HEK293 (cell line): ENCODE data around the gene DNAJC13.

ENCODE experiments used
- CTCF ChIA-PET: fragments of 350-600 bp; formaldehyde crosslinking; extraction: SDS; loops from one replicate; lab custom pipeline; 2021; ENCODE audit warnings: antibody characterized with exemption; lab: Yijun Ruan, JAX
- POLR2A ChIA-PET: fragments of 300-600 bp; formaldehyde crosslinking; extraction: SDS; loops from one replicate; lab custom pipeline; 2020; ENCODE audit warnings: antibody characterized with exemption, inconsistent platforms; lab: Yijun Ruan, JAX
- H3K27ac ChIP-seq: fragments of 200-500 bp; sonication (Bioruptor generic); 2 replicates; pipeline ENCODE4 v1.5.1; 2014; ENCODE audit warnings: low read depth, low read length, control low read depth, inconsistent platforms; ENCODE audit errors: extremely low read depth
- H3K36me3 ChIP-seq, 2 experiments: fragments of 200-500 bp in 1 of 2; sonication (Bioruptor generic) in 1 of 2; 1 replicate in 1 of 2; 2 replicates in 1 of 2; pipeline ENCODE4 v1.5.1; 2014 to 2017; ENCODE audit warnings: inconsistent platforms in 2 of 2, low read length in 2 of 2; ENCODE audit not compliant: control insufficient read depth in 2 of 2, insufficient read depth in 1 of 2
- H3K4me1 ChIP-seq: fragments of 200-500 bp; sonication (Bioruptor generic); 2 replicates; pipeline ENCODE4 v1.5.1; 2014; ENCODE audit warnings: mild to moderate bottlenecking, low read length, inconsistent platforms; ENCODE audit not compliant: control insufficient read depth, insufficient read depth
- H3K4me3 ChIP-seq: 2 replicates; pipeline ENCODE4 v1.5.1; 2011; ENCODE audit warnings: low read depth, mild to moderate bottlenecking, control low read depth, low read length, moderate library complexity
- H3K9me3 ChIP-seq: fragments of 200-500 bp; sonication (Bioruptor generic); 2 replicates; pipeline ENCODE4 v1.5.1; 2014; ENCODE audit warnings: low read depth, low read length, inconsistent platforms; ENCODE audit not compliant: control insufficient read depth, insufficient read depth
- BCL6B ChIP-seq: fragments of 450-650 bp; formaldehyde crosslinking; IDR thresholded peaks from 2 replicates; pipeline ENCODE4 v1.5.1; 2017; ENCODE audit warnings: missing biosample characterization, missing genetic modification characterization
- GFI1B ChIP-seq: fragments of 450-650 bp; formaldehyde crosslinking; IDR thresholded peaks from 2 replicates; pipeline ENCODE4 v1.5.1; 2016; ENCODE audit warnings: missing biosample characterization, missing genetic modification characterization
- GLI4 ChIP-seq: fragments of 450-650 bp; formaldehyde crosslinking; IDR thresholded peaks from 2 replicates; pipeline ENCODE4 v1.5.1; 2016; ENCODE audit warnings: missing biosample characterization, missing genetic modification characterization
- HOXC10 ChIP-seq: sonication (generic); formaldehyde crosslinking; IDR thresholded peaks from 2 replicates; pipeline ENCODE4 v1.8.1; 2023; ENCODE audit warnings: mild to moderate bottlenecking, missing genetic modification reagents
- PBX3 ChIP-seq: sonication (generic); formaldehyde crosslinking; IDR thresholded peaks from 2 replicates; pipeline ENCODE4 v1.8.1; 2022; ENCODE audit warnings: mild to moderate bottlenecking, moderate library complexity, missing genetic modification reagents
- ZBTB17 ChIP-seq: fragments of 450-650 bp; formaldehyde crosslinking; IDR thresholded peaks from 2 replicates; pipeline ENCODE4 v1.5.1; 2016; ENCODE audit warnings: missing biosample characterization, missing genetic modification characterization
- ZBTB44 ChIP-seq: fragments of 450-650 bp; IDR thresholded peaks from 2 replicates; pipeline ENCODE4 v1.5.1; 2018; ENCODE audit warnings: missing biosample characterization, mild to moderate bottlenecking, missing genetic modification characterization
- ZBTB48 ChIP-seq: fragments of 450-650 bp; formaldehyde crosslinking; IDR thresholded peaks from 2 replicates; pipeline ENCODE4 v1.5.1; 2016; ENCODE audit warnings: missing biosample characterization, missing genetic modification characterization
- ZFP37 ChIP-seq: fragments of 450-650 bp; formaldehyde crosslinking; IDR thresholded peaks from 2 replicates; pipeline ENCODE4 v1.5.1; 2016; ENCODE audit warnings: missing biosample characterization, missing genetic modification characterization
- ZNF19 ChIP-seq: fragments of 450-650 bp; formaldehyde crosslinking; IDR thresholded peaks from 2 replicates; pipeline ENCODE4; 2016; ENCODE audit warnings: missing biosample characterization, missing genetic modification characterization, low read depth
- ZNF335 ChIP-seq: fragments of 450-650 bp; formaldehyde crosslinking; conservative IDR thresholded peaks from 2 replicates; pipeline ENCODE4 v1.5.1; 2016; ENCODE audit warnings: missing biosample characterization, missing genetic modification characterization
- ZNF544 ChIP-seq: fragments of 450-650 bp; formaldehyde crosslinking; IDR thresholded peaks from 2 replicates; pipeline ENCODE4 v1.5.0; 2017; ENCODE audit warnings: missing biosample characterization, missing genetic modification characterization
- ZNF561 ChIP-seq: fragments of 450-650 bp; IDR thresholded peaks from 2 replicates; pipeline ENCODE4 v1.5.1; 2018; ENCODE audit warnings: missing biosample characterization, missing genetic modification characterization, borderline replicate concordance
- ZNF660 ChIP-seq: fragments of 450-650 bp; IDR thresholded peaks from 2 replicates; pipeline ENCODE4 v1.5.1; 2018; ENCODE audit warnings: missing biosample characterization, mild to moderate bottlenecking, missing genetic modification characterization
- ZXDB ChIP-seq: fragments of 450-650 bp; formaldehyde crosslinking; IDR thresholded peaks from 2 replicates; pipeline ENCODE4 v1.5.1; 2016; ENCODE audit warnings: missing biosample characterization, missing genetic modification characterization
- TF ChIP-seq, protein P1 (sequence below): fragments of 450-650 bp; formaldehyde crosslinking; IDR thresholded peaks from 2 replicates; pipeline ENCODE4 v1.5.1; 2016; ENCODE audit warnings: missing biosample characterization, missing genetic modification characterization, low read depth
- TF ChIP-seq, protein P2 (sequence below): fragments of 450-650 bp; formaldehyde crosslinking; IDR thresholded peaks from 2 replicates; pipeline ENCODE4 v1.5.1; 2016; ENCODE audit warnings: missing biosample characterization, missing genetic modification characterization
- TF ChIP-seq, protein P3 (sequence below): fragments of 450-650 bp; formaldehyde crosslinking; IDR thresholded peaks from 2 replicates; pipeline ENCODE4 v1.5.1; 2016; ENCODE audit warnings: missing biosample characterization, missing genetic modification characterization
- TF ChIP-seq, protein P4 (sequence below): fragments of 450-650 bp; formaldehyde crosslinking; IDR thresholded peaks from 2 replicates; pipeline ENCODE4 v1.5.1; 2016; ENCODE audit warnings: missing biosample characterization, missing genetic modification characterization
- TF ChIP-seq, protein P5 (sequence below): fragments of 450-650 bp; formaldehyde crosslinking; IDR thresholded peaks from 2 replicates; pipeline ENCODE4 v1.5.1; 2016; ENCODE audit warnings: missing biosample characterization, missing genetic modification characterization

Gene DNAJC13

GRCh38 chr3:132587401-132587800 lies 170.1 kb downstream of the DNAJC13 start:
- H3K27ac ChIP-seq = no peak overlapping the region
- H3K4me3 ChIP-seq = no peak overlapping the region
- POLR2A ChIA-PET = no interaction called here
- no peaks in the 10 kb centered on the region for H3K4me1 ChIP-seq
- H3K9me3 ChIP-seq = no peaks in the 10 kb centered on the region
- CTCF ChIA-PET = no interaction called here
- H3K36me3 ChIP-seq = no peaks in the 10 kb centered on the region
- TF ChIP-seq HOXC10 (CRISPR knock-in tag) (no peak), ZBTB48 (tag by site-specific recombination) (no peak), ZXDB (tag by site-specific recombination) (no peak), ZBTB17 (tag by site-specific recombination) (no peak), ZFP37 (tag by site-specific recombination) (no peak), ZNF561 (tag by site-specific recombination) (no peak), ZNF335 (no peak), GFI1B (tag by site-specific recombination) (no peak), ZNF660 (no peak), ZNF544 (no peak), GLI4 (tag by site-specific recombination) (no peak), ZNF19 (tag by site-specific recombination) (no peak), PBX3 (no peak), BCL6B (tag by site-specific recombination) (no peak), ZBTB44 (tag by site-specific recombination) (no peak)
- TF ChIP-seq, protein P1, sequence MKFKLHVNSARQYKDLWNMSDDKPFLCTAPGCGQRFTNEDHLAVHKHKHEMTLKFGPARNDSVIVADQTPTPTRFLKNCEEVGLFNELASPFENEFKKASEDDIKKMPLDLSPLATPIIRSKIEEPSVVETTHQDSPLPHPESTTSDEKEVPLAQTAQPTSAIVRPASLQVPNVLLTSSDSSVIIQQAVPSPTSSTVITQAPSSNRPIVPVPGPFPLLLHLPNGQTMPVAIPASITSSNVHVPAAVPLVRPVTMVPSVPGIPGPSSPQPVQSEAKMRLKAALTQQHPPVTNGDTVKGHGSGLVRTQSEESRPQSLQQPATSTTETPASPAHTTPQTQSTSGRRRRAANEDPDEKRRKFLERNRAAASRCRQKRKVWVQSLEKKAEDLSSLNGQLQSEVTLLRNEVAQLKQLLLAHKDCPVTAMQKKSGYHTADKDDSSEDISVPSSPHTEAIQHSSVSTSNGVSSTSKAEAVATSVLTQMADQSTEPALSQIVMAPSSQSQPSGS (tag by site-specific recombination) = no peak
- TF ChIP-seq, protein P2, sequence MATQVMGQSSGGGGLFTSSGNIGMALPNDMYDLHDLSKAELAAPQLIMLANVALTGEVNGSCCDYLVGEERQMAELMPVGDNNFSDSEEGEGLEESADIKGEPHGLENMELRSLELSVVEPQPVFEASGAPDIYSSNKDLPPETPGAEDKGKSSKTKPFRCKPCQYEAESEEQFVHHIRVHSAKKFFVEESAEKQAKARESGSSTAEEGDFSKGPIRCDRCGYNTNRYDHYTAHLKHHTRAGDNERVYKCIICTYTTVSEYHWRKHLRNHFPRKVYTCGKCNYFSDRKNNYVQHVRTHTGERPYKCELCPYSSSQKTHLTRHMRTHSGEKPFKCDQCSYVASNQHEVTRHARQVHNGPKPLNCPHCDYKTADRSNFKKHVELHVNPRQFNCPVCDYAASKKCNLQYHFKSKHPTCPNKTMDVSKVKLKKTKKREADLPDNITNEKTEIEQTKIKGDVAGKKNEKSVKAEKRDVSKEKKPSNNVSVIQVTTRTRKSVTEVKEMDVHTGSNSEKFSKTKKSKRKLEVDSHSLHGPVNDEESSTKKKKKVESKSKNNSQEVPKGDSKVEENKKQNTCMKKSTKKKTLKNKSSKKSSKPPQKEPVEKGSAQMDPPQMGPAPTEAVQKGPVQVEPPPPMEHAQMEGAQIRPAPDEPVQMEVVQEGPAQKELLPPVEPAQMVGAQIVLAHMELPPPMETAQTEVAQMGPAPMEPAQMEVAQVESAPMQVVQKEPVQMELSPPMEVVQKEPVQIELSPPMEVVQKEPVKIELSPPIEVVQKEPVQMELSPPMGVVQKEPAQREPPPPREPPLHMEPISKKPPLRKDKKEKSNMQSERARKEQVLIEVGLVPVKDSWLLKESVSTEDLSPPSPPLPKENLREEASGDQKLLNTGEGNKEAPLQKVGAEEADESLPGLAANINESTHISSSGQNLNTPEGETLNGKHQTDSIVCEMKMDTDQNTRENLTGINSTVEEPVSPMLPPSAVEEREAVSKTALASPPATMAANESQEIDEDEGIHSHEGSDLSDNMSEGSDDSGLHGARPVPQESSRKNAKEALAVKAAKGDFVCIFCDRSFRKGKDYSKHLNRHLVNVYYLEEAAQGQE (tag by site-specific recombination) = no peak
- TF ChIP-seq, protein P3, sequence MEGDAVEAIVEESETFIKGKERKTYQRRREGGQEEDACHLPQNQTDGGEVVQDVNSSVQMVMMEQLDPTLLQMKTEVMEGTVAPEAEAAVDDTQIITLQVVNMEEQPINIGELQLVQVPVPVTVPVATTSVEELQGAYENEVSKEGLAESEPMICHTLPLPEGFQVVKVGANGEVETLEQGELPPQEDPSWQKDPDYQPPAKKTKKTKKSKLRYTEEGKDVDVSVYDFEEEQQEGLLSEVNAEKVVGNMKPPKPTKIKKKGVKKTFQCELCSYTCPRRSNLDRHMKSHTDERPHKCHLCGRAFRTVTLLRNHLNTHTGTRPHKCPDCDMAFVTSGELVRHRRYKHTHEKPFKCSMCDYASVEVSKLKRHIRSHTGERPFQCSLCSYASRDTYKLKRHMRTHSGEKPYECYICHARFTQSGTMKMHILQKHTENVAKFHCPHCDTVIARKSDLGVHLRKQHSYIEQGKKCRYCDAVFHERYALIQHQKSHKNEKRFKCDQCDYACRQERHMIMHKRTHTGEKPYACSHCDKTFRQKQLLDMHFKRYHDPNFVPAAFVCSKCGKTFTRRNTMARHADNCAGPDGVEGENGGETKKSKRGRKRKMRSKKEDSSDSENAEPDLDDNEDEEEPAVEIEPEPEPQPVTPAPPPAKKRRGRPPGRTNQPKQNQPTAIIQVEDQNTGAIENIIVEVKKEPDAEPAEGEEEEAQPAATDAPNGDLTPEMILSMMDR (tag by site-specific recombination) = no peak
- TF ChIP-seq, protein P4, sequence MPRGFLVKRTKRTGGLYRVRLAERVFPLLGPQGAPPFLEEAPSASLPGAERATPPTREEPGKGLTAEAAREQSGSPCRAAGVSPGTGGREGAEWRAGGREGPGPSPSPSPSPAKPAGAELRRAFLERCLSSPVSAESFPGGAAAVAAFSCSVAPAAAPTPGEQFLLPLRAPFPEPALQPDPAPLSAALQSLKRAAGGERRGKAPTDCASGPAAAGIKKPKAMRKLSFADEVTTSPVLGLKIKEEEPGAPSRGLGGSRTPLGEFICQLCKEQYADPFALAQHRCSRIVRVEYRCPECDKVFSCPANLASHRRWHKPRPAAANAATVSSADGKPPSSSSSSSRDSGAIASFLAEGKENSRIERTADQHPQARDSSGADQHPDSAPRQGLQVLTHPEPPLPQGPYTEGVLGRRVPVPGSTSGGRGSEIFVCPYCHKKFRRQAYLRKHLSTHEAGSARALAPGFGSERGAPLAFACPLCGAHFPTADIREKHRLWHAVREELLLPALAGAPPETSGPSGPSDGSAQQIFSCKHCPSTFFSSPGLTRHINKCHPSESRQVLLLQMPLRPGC (tag by site-specific recombination) = no peak
- TF ChIP-seq, protein P5, sequence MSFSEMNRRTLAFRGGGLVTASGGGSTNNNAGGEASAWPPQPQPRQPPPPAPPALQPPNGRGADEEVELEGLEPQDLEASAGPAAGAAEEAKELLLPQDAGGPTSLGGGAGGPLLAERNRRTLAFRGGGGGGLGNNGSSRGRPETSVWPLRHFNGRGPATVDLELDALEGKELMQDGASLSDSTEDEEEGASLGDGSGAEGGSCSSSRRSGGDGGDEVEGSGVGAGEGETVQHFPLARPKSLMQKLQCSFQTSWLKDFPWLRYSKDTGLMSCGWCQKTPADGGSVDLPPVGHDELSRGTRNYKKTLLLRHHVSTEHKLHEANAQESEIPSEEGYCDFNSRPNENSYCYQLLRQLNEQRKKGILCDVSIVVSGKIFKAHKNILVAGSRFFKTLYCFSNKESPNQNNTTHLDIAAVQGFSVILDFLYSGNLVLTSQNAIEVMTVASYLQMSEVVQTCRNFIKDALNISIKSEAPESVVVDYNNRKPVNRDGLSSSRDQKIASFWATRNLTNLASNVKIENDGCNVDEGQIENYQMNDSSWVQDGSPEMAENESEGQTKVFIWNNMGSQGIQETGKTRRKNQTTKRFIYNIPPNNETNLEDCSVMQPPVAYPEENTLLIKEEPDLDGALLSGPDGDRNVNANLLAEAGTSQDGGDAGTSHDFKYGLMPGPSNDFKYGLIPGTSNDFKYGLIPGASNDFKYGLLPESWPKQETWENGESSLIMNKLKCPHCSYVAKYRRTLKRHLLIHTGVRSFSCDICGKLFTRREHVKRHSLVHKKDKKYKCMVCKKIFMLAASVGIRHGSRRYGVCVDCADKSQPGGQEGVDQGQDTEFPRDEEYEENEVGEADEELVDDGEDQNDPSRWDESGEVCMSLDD (tag by site-specific recombination) = no peak
